Measurements from ENCODE around the gene ARHGAP6. TPM values are rescaled to one million over a fixed set of nuclear protein-coding genes. Genes with fewer than 3 reads are reported as not detected.
A peak's percentile ranks its signal among the peaks of the same experiment; 100 is the strongest.

ARHGAP6 gene
- total and polyA plus RNA-seq, 9 of the 15 experiments (the other 6 are each of a cell fraction or from before 2014, with no cell fraction given) = 12.5 to 63.6 (median 41.8) TPM

DNA sequence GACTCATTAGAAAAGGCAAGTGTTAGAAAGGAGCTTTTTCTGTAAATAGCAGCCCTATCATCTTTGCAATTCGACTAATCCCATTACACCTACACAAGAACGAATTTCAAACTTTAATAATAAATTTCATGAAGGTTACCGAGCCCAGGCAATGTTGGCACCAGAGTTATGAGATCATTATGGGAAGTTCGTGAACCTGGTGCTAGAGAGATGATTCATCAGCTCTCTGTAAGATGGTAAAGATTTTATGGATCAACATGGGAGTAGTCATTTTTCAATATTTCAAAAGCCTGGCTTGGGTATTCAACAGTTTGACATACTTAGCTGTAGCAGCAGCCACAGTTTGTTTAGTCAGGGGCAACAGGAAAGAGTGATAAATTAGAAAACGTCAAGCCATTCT is 336.7 kb downstream of the ARHGAP6 start (continued):
- TF ChIP-seq, protein P1, sequence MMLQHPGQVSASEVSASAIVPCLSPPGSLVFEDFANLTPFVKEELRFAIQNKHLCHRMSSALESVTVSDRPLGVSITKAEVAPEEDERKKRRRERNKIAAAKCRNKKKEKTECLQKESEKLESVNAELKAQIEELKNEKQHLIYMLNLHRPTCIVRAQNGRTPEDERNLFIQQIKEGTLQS (IDR thresholded peaks at IDR 0.05) = peak; percentile 36; the same call in 1 of the 2 replicates
- TF ChIP-seq, protein P1 (CRISPR knock-in tag; conservative IDR thresholded peaks at IDR 0.05) = no peak
- TF ChIP-seq ZNF124 (CRISPR knock-in tag; IDR thresholded peaks at IDR 0.05) (no peak), FOSL1 (tag; conservative IDR thresholded peaks at IDR 0.05) (0 out of 2 replicates have a peak, but pooled peaks have one; percentile 33), RAD51 (IDR thresholded peaks at IDR 0.05; ENCODE audit: borderline replicate concordance, low read depth) (no peak)

DNA sequence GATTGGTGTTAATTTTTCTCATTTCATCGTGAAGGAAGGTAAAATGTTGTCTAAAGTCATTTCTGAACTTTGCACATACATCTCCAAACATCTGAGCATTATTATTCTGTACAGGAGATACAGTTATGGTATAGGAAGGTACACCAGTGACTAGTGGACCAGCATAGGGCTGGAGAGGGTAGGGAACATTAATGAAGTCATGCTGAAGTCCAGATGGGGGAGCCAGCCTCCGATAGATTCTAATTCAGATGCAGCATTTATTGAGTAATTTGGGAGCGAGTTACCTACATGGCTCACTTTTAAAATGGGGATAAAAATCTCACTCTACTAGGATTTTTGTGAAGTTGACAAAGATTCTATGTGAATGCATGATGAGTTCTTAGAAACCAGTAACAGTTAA is 337.6 kb downstream of the ARHGAP6 start:
- Histone ChIP-seq H3K27me3 (ENCODE audit: control insufficient read depth in 2 of 2, insufficient read depth in 2 of 2, low read length in 2 of 2) (no peaks in the 10 kb centered on the region), H2AFZ (ENCODE audit: low read depth, low read length) (no peak overlapping the region), H3K4me1 (replicated peaks in 1 of 2; ENCODE audit: control insufficient read depth in 2 of 2, insufficient read depth in 2 of 2, low read length in 2 of 2) (peaks cover 0 to 21% of the 10 kb centered on the region in 2 experiments; a peak in 3 of 5 replicates), H3K79me2 (ENCODE audit: control insufficient read depth, insufficient read depth, low read length) (peaks cover 70% of the 10 kb centered on the region), H3K9me1 (ENCODE audit: control insufficient read depth, insufficient read depth, low read length) (no peaks in the 10 kb centered on the region), H4K20me1 (replicated peaks; ENCODE audit: control insufficient read depth, insufficient read depth, low read length) (no peaks in the 10 kb centered on the region), H3K4me3 (no peak overlapping the region), H3K9me3 (replicated peaks; ENCODE audit: control insufficient read depth, insufficient read depth, low read depth, low read length) (no peaks in the 10 kb centered on the region; the same call in 1 of the 2 replicates), H3K27ac (ENCODE audit: extremely low read depth, low read depth, low read length) (no peak overlapping the region), H3K36me3 (ENCODE audit: control insufficient read depth, insufficient read depth, low read length) (peaks cover 4% of the 10 kb centered on the region; the same call in 1 of the 3 replicates), H3K4me2 (ENCODE audit: insufficient read depth, low read length) (no peak overlapping the region), H3K9ac (ENCODE audit: insufficient read depth in 1 of 2, low read depth in 2 of 2, low read length in 2 of 2) (no peak overlapping the region)
- 67% methylated on average over 3 of the region's 3 CpGs for WGBS (ENCODE audit: insufficient coverage, low coverage, missing lambda C conversion rate)
- no peak for FAIRE-seq
- peak; percentile 25 to 46 for TF ChIP-seq RAD21 (CRISPR knock-in tag; conservative IDR thresholded peaks at IDR 0.05 in 1 of 2, IDR thresholded peaks at IDR 0.05 in 1 of 2)
- TF ChIP-seq, protein P2, sequence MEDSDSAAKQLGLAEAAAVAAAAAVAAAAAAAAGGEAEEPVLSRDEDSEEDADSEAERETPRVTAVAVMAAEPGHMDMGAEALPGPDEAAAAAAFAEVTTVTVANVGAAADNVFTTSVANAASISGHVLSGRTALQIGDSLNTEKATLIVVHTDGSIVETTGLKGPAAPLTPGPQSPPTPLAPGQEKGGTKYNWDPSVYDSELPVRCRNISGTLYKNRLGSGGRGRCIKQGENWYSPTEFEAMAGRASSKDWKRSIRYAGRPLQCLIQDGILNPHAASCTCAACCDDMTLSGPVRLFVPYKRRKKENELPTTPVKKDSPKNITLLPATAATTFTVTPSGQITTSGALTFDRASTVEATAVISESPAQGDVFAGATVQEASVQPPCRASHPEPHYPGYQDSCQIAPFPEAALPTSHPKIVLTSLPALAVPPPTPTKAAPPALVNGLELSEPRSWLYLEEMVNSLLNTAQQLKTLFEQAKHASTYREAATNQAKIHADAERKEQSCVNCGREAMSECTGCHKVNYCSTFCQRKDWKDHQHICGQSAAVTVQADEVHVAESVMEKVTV (CRISPR knock-in tag; IDR thresholded peaks at IDR 0.05) = 0 out of 2 replicates have a peak, but pooled peaks have one; percentile 7
- no peak for TF ChIP-seq ZNF146 (CRISPR knock-in tag; IDR thresholded peaks at IDR 0.05; ENCODE audit: unreplicated experiment)
- TF ChIP-seq ZNF263 (CRISPR knock-in tag; IDR thresholded peaks at IDR 0.05; ENCODE audit: borderline replicate concordance) = no peak
- TF ChIP-seq, protein P3, sequence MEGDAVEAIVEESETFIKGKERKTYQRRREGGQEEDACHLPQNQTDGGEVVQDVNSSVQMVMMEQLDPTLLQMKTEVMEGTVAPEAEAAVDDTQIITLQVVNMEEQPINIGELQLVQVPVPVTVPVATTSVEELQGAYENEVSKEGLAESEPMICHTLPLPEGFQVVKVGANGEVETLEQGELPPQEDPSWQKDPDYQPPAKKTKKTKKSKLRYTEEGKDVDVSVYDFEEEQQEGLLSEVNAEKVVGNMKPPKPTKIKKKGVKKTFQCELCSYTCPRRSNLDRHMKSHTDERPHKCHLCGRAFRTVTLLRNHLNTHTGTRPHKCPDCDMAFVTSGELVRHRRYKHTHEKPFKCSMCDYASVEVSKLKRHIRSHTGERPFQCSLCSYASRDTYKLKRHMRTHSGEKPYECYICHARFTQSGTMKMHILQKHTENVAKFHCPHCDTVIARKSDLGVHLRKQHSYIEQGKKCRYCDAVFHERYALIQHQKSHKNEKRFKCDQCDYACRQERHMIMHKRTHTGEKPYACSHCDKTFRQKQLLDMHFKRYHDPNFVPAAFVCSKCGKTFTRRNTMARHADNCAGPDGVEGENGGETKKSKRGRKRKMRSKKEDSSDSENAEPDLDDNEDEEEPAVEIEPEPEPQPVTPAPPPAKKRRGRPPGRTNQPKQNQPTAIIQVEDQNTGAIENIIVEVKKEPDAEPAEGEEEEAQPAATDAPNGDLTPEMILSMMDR (IDR thresholded peaks at IDR 0.05 in 2 of 3, conservative IDR thresholded peaks at IDR 0.05 in 1 of 3; ENCODE audit: insufficient read depth in 2 of 3, low read depth in 1 of 3, low read length in 3 of 3) = peak in 1 of 3 experiments; percentile 41; a peak in 2 of 6 replicates
- DNase-seq (ENCODE audit: extremely low read depth in 1 of 4, low spot score in 3 of 4) = no peak
- CTCF ChIA-PET (ENCODE audit: low intra/inter-chr PET ratio) = no interaction called here
- intact Hi-C loops (cut with micrococcal nuclease) (loop anchor here (2.0 to 5.0 kb wide), 2 partner anchors 39 to 69 kb away; no protein-coding TSS in a partner anchor), in situ Hi-C loops (cut with MboI) (no loop called here)
- no TSS peak for BruUV-seq (replicated peaks)
- POLR2A ChIA-PET = no interaction called here
- ATAC-seq = peak; percentile 72
